B cell (primary cell): ENCODE data around the gene RBM43.

ENCODE experiments used
- EZH2 ChIP-seq: IDR thresholded peaks from 2 replicates; pipeline ENCODE4 v1.6.1; 2012; ENCODE audit warnings: borderline replicate concordance, low read depth, mild to moderate bottlenecking, moderate library complexity, low read length; ENCODE audit not compliant: insufficient read depth, poor library complexity, severe bottlenecking
- TF ChIP-seq, protein P1 (sequence below): fragments of 200-600 bp; IDR thresholded peaks from one replicate; pipeline ENCODE4 v1.8.0; 2022; ENCODE audit warnings: antibody characterized with exemption, mild to moderate bottlenecking

DNA sequence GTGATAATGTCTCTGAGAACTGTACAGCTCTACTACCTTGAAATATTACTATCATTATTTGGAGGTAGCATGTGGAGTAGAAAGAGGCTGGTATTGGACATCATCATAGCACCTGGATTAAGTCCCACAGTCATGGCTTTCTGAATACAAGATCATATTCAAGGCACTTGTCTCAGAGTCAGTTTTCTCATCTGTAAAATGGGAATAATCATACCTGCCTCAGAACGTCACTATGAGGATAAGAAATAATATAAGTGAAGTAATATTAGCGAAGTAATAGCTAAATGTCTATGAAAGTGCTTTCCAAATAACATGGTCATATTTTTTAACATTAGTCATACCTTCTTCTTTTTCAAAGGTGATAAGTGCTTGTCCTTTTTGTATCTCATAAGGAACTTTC lies 16.8 kb upstream of the RBM43 start:
- TF ChIP-seq EZH2: no peak
- TF ChIP-seq, protein P1, sequence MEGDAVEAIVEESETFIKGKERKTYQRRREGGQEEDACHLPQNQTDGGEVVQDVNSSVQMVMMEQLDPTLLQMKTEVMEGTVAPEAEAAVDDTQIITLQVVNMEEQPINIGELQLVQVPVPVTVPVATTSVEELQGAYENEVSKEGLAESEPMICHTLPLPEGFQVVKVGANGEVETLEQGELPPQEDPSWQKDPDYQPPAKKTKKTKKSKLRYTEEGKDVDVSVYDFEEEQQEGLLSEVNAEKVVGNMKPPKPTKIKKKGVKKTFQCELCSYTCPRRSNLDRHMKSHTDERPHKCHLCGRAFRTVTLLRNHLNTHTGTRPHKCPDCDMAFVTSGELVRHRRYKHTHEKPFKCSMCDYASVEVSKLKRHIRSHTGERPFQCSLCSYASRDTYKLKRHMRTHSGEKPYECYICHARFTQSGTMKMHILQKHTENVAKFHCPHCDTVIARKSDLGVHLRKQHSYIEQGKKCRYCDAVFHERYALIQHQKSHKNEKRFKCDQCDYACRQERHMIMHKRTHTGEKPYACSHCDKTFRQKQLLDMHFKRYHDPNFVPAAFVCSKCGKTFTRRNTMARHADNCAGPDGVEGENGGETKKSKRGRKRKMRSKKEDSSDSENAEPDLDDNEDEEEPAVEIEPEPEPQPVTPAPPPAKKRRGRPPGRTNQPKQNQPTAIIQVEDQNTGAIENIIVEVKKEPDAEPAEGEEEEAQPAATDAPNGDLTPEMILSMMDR: no peak
